AG08396 (cell line): ENCODE measurements around the gene KDM6A.
"Not testable (repeated sequence)": the region's sequence is repeated elsewhere in the genome, so short reads cannot be mapped to it uniquely, and the experiment has no call there.

ENCODE experiments used
- DNase-seq: peaks from one replicate; pipeline ENCODE4 v3.0.0; 2012; ENCODE audit warnings: low spot score, mixed read lengths

The KDM6A gene

GRCh38 chrX:45007598-45007997, 134.6 kb downstream of the KDM6A start:
- DNase-seq: no peak

- DNase-seq: peak; percentile 30
Measured at GRCh38 chrX:45009371-45010000, 136.5 kb downstream of the KDM6A start.

GRCh38 chrX:45011131-45011530, 138.1 kb downstream of the KDM6A start:
- DNase-seq: peak; percentile 72

GRCh38 chrX:45011597-45011996, 138.6 kb downstream of the KDM6A start:
- DNase-seq: no peak

GRCh38 chrX:45017946-45018345, 145.0 kb downstream of the KDM6A start:
- DNase-seq: no peak

GRCh38 chrX:45022150-45022549, 149.2 kb downstream of the KDM6A start:
- no peak for DNase-seq

- DNase-seq: no peak
Measured at GRCh38 chrX:45024501-45024900, 151.5 kb downstream of the KDM6A start.

- no peak for DNase-seq
Measured at GRCh38 chrX:45026036-45026435, 153.0 kb downstream of the KDM6A start.

- no peak for DNase-seq
Measured at GRCh38 chrX:45031830-45032378, 158.9 kb downstream of the KDM6A start.

GRCh38 chrX:45035071-45035470, 162.1 kb downstream of the KDM6A start:
- no peak for DNase-seq

- DNase-seq: no peak
Measured at GRCh38 chrX:45036161-45036560, 163.2 kb downstream of the KDM6A start.

GRCh38 chrX:45040137-45040536, 167.1 kb downstream of the KDM6A start:
- not testable (repeated sequence) for DNase-seq

GRCh38 chrX:45046417-45046816, 173.4 kb downstream of the KDM6A start:
- DNase-seq: no peak

- no peak for DNase-seq
Measured at GRCh38 chrX:45050558-45050957, 177.6 kb downstream of the KDM6A start.

GRCh38 chrX:45056428-45057145, 183.6 kb downstream of the KDM6A start:
- no peak for DNase-seq

- DNase-seq: not testable (repeated sequence)
Measured at GRCh38 chrX:45059906-45060305, 186.9 kb downstream of the KDM6A start.

GRCh38 chrX:45063319-45064095, 190.5 kb downstream of the KDM6A start:
- no peak for DNase-seq

- no peak for DNase-seq
Measured at GRCh38 chrX:45068569-45068968, 195.6 kb downstream of the KDM6A start.

- DNase-seq: peak; percentile 21
Measured at GRCh38 chrX:45070116-45071007, 197.4 kb downstream of the KDM6A start.

- DNase-seq: not testable (repeated sequence)
Measured at GRCh38 chrX:45073011-45073410, 200.0 kb downstream of the KDM6A start.

GRCh38 chrX:45077748-45078424, 204.9 kb downstream of the KDM6A start:
- no peak for DNase-seq
